H1 (cell line): ENCODE data around the gene ATP8B3. TPM values are rescaled to one million over a fixed set of nuclear protein-coding genes. Genes with fewer than 3 reads are reported as not detected.

Experiments
- CTCF ChIA-PET: fragments of 300-600 bp; sonication (Branson Sonifier 250); formaldehyde crosslinking; loops from one replicate; lab custom pipeline; 2021; ENCODE audit not compliant: partially characterized antibody; lab: Charles Lee
- POLR2A ChIA-PET: fragments of 300-600 bp; sonication (Branson Sonifier 250); formaldehyde crosslinking; loops from one replicate; lab custom pipeline; 2021; ENCODE audit warnings: inconsistent platforms; ENCODE audit not compliant: partially characterized antibody; lab: Charles Lee
- DNase-seq, 2 experiments: peaks; one replicate each; pipeline versions ENCODE4 v3.0.0 to v3.0.0-alpha.2; 2010 to 2022; ENCODE audit warnings: low spot score in 2 of 2, low read depth in 1 of 2, mixed read lengths in 1 of 2
- FAIRE-seq: peaks from 2 replicates; lab custom pipeline; 2011; peaks lifted over from hg19 to GRCh38; lab: Jason Lieb, UNC
- H2AFZ ChIP-seq: 2 replicates; pipeline ENCODE4 v1.8.1; 2012; ENCODE audit warnings: low read length, inconsistent platforms
- H2AK5ac ChIP-seq: 2 replicates; pipeline ENCODE4 v1.6.1; 2013; ENCODE audit warnings: low read depth, low read length
- H2BK120ac ChIP-seq: replicated peaks from 2 replicates; pipeline ENCODE3; 2013; ENCODE audit warnings: low read depth, low read length, inconsistent platforms
- H2BK12ac ChIP-seq: 2 replicates; pipeline ENCODE4 v1.6.1; 2013; ENCODE audit warnings: low read depth, low read length
- H2BK15ac ChIP-seq: 2 replicates; pipeline ENCODE4 v1.6.1; 2013; ENCODE audit warnings: low read length
- H2BK20ac ChIP-seq: 2 replicates; pipeline ENCODE4 v1.6.1; 2013; ENCODE audit warnings: low read length
- H2BK5ac ChIP-seq: 2 replicates; pipeline ENCODE4 v1.6.1; 2013; ENCODE audit warnings: low read depth, low read length
- H3K14ac ChIP-seq: 2 replicates; pipeline ENCODE4 v1.6.1; 2013; ENCODE audit warnings: inconsistent platforms; ENCODE audit not compliant: insufficient read length
- H3K18ac ChIP-seq: 2 replicates; pipeline ENCODE4 v1.6.1; 2013; ENCODE audit warnings: low read length; ENCODE audit errors: extremely low read depth
- H3K23ac ChIP-seq: 2 replicates; pipeline ENCODE4 v1.6.1; 2013; ENCODE audit warnings: inconsistent platforms; ENCODE audit not compliant: insufficient read length
- H3K23me2 ChIP-seq: 2 replicates; pipeline ENCODE4 v1.6.1; 2013; ENCODE audit warnings: low read depth, low read length
- H3K27ac ChIP-seq: 2 replicates; pipeline ENCODE4 v1.6.1; 2011; ENCODE audit warnings: low read depth, low read length, inconsistent platforms
- H3K27me3 ChIP-seq, 4 experiments: replicated peaks in 1 of 4; 1 replicate in 1 of 4; 2 replicates in 3 of 4; pipeline versions ENCODE4 v1.6.1 to v1.8.1; 2011 to 2013; ENCODE audit warnings: low read length in 3 of 4, mild to moderate bottlenecking in 3 of 4, inconsistent platforms in 2 of 4, mixed read lengths in 2 of 4, moderate library complexity in 1 of 4; ENCODE audit not compliant: control insufficient read depth in 3 of 4, insufficient read depth in 3 of 4; ENCODE audit errors: extremely low read depth in 1 of 4
- H3K36me3 ChIP-seq, 4 experiments: 2 replicates each; pipeline versions ENCODE4 v1.6.1 to v1.8.1; 2011 to 2013; ENCODE audit warnings: mild to moderate bottlenecking in 4 of 4, low read length in 3 of 4, moderate library complexity in 2 of 4, control low read depth in 1 of 4, inconsistent platforms in 1 of 4; ENCODE audit not compliant: insufficient read depth in 4 of 4, control insufficient read depth in 2 of 4
- H3K4ac ChIP-seq: replicated peaks from 2 replicates; pipeline ENCODE3; 2013; ENCODE audit warnings: low read length, low read depth, mixed read lengths, inconsistent platforms; ENCODE audit not compliant: insufficient read length
- H3K4me1 ChIP-seq, 4 experiments: replicated peaks in 1 of 4; 1 replicate in 1 of 4; 2 replicates in 3 of 4; pipeline versions ENCODE4 v1.6.1 to v1.8.1; 2011 to 2013; ENCODE audit warnings: low read length in 3 of 4, inconsistent platforms in 2 of 4, mixed read lengths in 1 of 4; ENCODE audit not compliant: insufficient read depth in 4 of 4, control insufficient read depth in 3 of 4
- H3K4me2 ChIP-seq, 2 experiments: 2 replicates each; pipeline versions ENCODE4 v1.6.1 to v1.8.1; 2011 to 2013; ENCODE audit warnings: low read depth in 2 of 2, low read length in 2 of 2, control low read depth in 1 of 2, inconsistent platforms in 1 of 2, mild to moderate bottlenecking in 1 of 2; ENCODE audit not compliant: insufficient read depth in 1 of 2
- H3K4me3 ChIP-seq, 4 experiments: fragments of 200-600, 300-600 bp in 1 of 4; sonication (generic), shearing (Covaris generic), sonication (Bioruptor Twin) in 1 of 4; 2 replicates each; pipeline versions ENCODE4 v1.5.1 to v1.8.1; 2011 to 2016; ENCODE audit warnings: low read length in 4 of 4, low read depth in 3 of 4, control low read depth in 2 of 4, inconsistent platforms in 2 of 4, mild to moderate bottlenecking in 2 of 4, mixed read lengths in 1 of 4, moderate library complexity in 1 of 4; ENCODE audit not compliant: insufficient read depth in 2 of 4; ENCODE audit errors: extremely low read depth in 1 of 4
- H3K56ac ChIP-seq: replicated peaks from 2 replicates; pipeline ENCODE3; 2013; ENCODE audit warnings: low read depth, mild to moderate bottlenecking, mixed read lengths, low read length, inconsistent platforms; ENCODE audit not compliant: insufficient read length
- H3K79me1 ChIP-seq: 2 replicates; pipeline ENCODE4 v1.6.1; 2013; ENCODE audit warnings: low read depth, low read length, control low read depth
- H3K79me2 ChIP-seq, 2 experiments: 2 replicates each; pipeline versions ENCODE4 v1.6.1 to v1.8.1; 2012 to 2013; ENCODE audit warnings: low read length in 2 of 2, mild to moderate bottlenecking in 2 of 2, inconsistent platforms in 1 of 2; ENCODE audit not compliant: insufficient read depth in 2 of 2, control insufficient read depth in 1 of 2
- H3K9ac ChIP-seq, 4 experiments: replicated peaks in 1 of 4; 1 replicate in 1 of 4; 2 replicates in 3 of 4; pipeline versions ENCODE4 v1.6.1 to v1.8.1; 2011 to 2013; ENCODE audit warnings: low read depth in 3 of 4, low read length in 3 of 4, control low read depth in 2 of 4, mild to moderate bottlenecking in 2 of 4, moderate library complexity in 2 of 4, inconsistent platforms in 1 of 4; ENCODE audit errors: extremely low read depth in 1 of 4
- H3K9me3 ChIP-seq, 2 experiments: 2 replicates each; pipeline versions ENCODE4 v1.6.1 to v1.8.1; 2012 to 2013; ENCODE audit warnings: mild to moderate bottlenecking in 2 of 2, moderate library complexity in 2 of 2, control low read depth in 1 of 2, inconsistent platforms in 1 of 2, low read depth in 1 of 2, low read length in 1 of 2, mixed read lengths in 1 of 2; ENCODE audit not compliant: insufficient read depth in 2 of 2
- H4K20me1 ChIP-seq, 2 experiments: replicated peaks in 1 of 2; 2 replicates each; pipeline versions ENCODE3 to v1.8.1; 2011 to 2013; ENCODE audit warnings: inconsistent platforms in 2 of 2, low read length in 2 of 2, mild to moderate bottlenecking in 1 of 2; ENCODE audit not compliant: insufficient read depth in 2 of 2, control insufficient read depth in 1 of 2
- H4K5ac ChIP-seq: 2 replicates; pipeline ENCODE4 v1.6.1; 2013; ENCODE audit warnings: low read length, low read depth, mixed read lengths, inconsistent platforms; ENCODE audit not compliant: insufficient read length
- H4K8ac ChIP-seq: 2 replicates; pipeline ENCODE4 v1.8.0; 2013; ENCODE audit warnings: mild to moderate bottlenecking, moderate library complexity, low read length, inconsistent platforms; ENCODE audit not compliant: insufficient read depth; ENCODE audit errors: extremely low read depth
- H4K91ac ChIP-seq: replicated peaks from 2 replicates; pipeline ENCODE3; 2013; ENCODE audit warnings: low read length, mixed read lengths, inconsistent platforms; ENCODE audit not compliant: insufficient read length
- CBX5 ChIP-seq: fragments of 300-800, 300-1000 bp; sonication (generic); IDR thresholded peaks from 2 replicates; pipeline ENCODE4 v1.7.1; 2016; ENCODE audit warnings: antibody characterized with exemption, low read length, low read depth
- EP300 ChIP-seq, 2 experiments: IDR thresholded peaks; 1 replicate in 1 of 2; 2 replicates in 1 of 2; pipeline ENCODE4 v1.6.1; 2011 to 2012; ENCODE audit warnings: low read depth in 2 of 2, low read length in 2 of 2, mild to moderate bottlenecking in 2 of 2, borderline replicate concordance in 1 of 2, inconsistent platforms in 1 of 2, moderate library complexity in 1 of 2
- NRF1 ChIP-seq: IDR thresholded peaks from 2 replicates; pipeline ENCODE4 v1.6.1; 2011; ENCODE audit warnings: mild to moderate bottlenecking, low read depth, low read length, improper control_type of control experiment
- POLR2A ChIP-seq, 2 experiments: IDR thresholded peaks; 1 replicate in 1 of 2; 2 replicates in 1 of 2; pipeline ENCODE4 v1.6.1; 2011; ENCODE audit warnings: low read depth in 2 of 2, low read length in 2 of 2, mild to moderate bottlenecking in 2 of 2; ENCODE audit errors: control extremely low read depth in 1 of 2
- SP2 ChIP-seq: IDR thresholded peaks from 2 replicates; pipeline ENCODE4 v1.6.1; 2012; ENCODE audit warnings: mild to moderate bottlenecking, low read length, inconsistent platforms
- TBP ChIP-seq: IDR thresholded peaks from 2 replicates; pipeline ENCODE4 v1.6.1; 2011; ENCODE audit warnings: low read depth, low read length, improper control_type of control experiment
- WGBS, 2 experiments: shearing (Covaris generic) in 1 of 2; methylation state at CpG; one replicate each; pipeline versions ENCODE4 v1.1.6 to v1.1.7; 2013 to 2015; ENCODE audit warnings: low lambda C conversion rate in 2 of 2, mixed read lengths in 2 of 2, inconsistent platforms in 1 of 2, low coverage in 1 of 2, missing lambda C conversion rate in 1 of 2; ENCODE audit not compliant: insufficient replicate concordance in 2 of 2, insufficient coverage in 1 of 2, insufficient read length in 1 of 2; ENCODE audit errors: extremely low coverage in 1 of 2, missing lambda C conversion rate in 1 of 2; 5-methylcytosine and 5-hydroxymethylcytosine counted together
- polyA plus RNA-seq, 7 experiments: library from polyadenylated mRNA; depleted of rRNA in 3 of 7; stranded (reverse) in 5 of 7; unstranded in 2 of 7; fragments of >200 nt in 5 of 7; fragments of 200-250 nt in 2 of 7; gene quantifications; 1 replicate in 5 of 7; 2 replicates in 1 of 7; 4 replicates in 1 of 7; pipeline versions ENCODE4 v1.2.1 to v1.2.3, GENCODE V29; 2011 to 2013; ENCODE audit warnings: missing spikeins in 2 of 7, mixed read lengths in 2 of 7
- total RNA-seq: library from RNA; stranded (reverse); fragmentation: NEBNext Ultra II Directional; extraction: Animal tissue kit (Norgen Biotek cat#: 25700); gene quantifications from 2 replicates; pipeline ENCODE4 v1.2.1, GENCODE V29; 2021

The ATP8B3 gene
- total and polyA plus RNA-seq, 2 of the 8 experiments (the other 6 are each of a cell fraction or from before 2014, with no cell fraction given), result 4.1 to 9.3 TPM

DNA sequence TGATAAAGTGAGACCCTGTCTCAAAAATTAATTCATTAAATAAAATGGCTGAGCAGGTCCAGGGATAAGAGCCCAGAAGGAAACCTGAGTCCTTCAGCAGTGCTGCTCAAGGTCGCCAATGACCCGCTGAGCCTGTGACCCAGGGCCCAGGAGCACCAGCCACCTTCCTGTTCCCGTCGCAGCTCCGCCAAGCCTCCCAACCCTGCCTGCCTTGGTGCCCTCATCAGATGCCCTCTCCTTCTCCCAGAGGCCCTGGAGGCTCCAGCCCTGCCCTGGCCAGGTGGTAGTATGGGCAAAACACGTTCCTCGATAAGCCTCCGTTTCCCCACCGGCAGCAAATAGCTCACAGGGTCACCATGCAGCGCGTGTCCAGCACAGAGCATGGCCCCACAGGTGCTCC, 33.6 kb upstream of the ATP8B3 start:
- H2BK5ac ChIP-seq, result no peak overlapping the region
- H3K56ac ChIP-seq, result no peak overlapping the region
- H3K4ac ChIP-seq, result no peak overlapping the region
- CTCF ChIA-PET, result interaction anchor here (1.0 to 14.9 kb wide), 4 partner anchors 8 to 77 kb away, joined by 3 to 228 read pairs (median 20); no protein-coding TSS in a partner anchor
- peaks cover 28% of the 10 kb centered on the region for H3K79me1 ChIP-seq
- no peaks in the 10 kb centered on the region for H3K36me3 ChIP-seq
- H4K5ac ChIP-seq, result no peak overlapping the region
- no peak overlapping the region for H2BK120ac ChIP-seq
- H3K9ac ChIP-seq, result no peak overlapping the region
- H3K4me1 ChIP-seq, result peaks cover 0 to 10% (median 7%) of the 10 kb centered on the region in 4 experiments; a peak in 6 of 7 replicates
- TF ChIP-seq SP2 (no peak), TBP (no peak), NRF1 (no peak), EP300 (IDR thresholded peaks at IDR 0.05; ENCODE audit: borderline replicate concordance in 1 of 2, low read depth in 2 of 2, low read length in 2 of 2) (no peak), POLR2A (IDR thresholded peaks at IDR 0.05; ENCODE audit: control extremely low read depth in 1 of 2, low read depth in 2 of 2, low read length in 2 of 2) (no peak), CBX5 (no peak)
- peaks cover 23 to 34% of the 10 kb centered on the region in 2 experiments for H4K20me1 ChIP-seq
- H2BK20ac ChIP-seq, result no peak overlapping the region
- H3K9me3 ChIP-seq, result no peaks in the 10 kb centered on the region
- no peak overlapping the region for H2BK15ac ChIP-seq
- H3K4me2 ChIP-seq, result no peak overlapping the region; a peak in 1 of 4 replicates
- H2BK12ac ChIP-seq, result no peak overlapping the region
- no peak overlapping the region for H2AK5ac ChIP-seq
- no peak overlapping the region for H3K18ac ChIP-seq
- H3K14ac ChIP-seq, result no peak overlapping the region
- FAIRE-seq (no peak), DNase-seq (no peak)
- 90% methylated on average over 11 of the region's 11 CpGs; no CpG with 5 or more reads in 1 of the 2 experiments for WGBS, 2 experiments
- no peak overlapping the region for H3K27ac ChIP-seq
- H4K91ac ChIP-seq, result no peak overlapping the region
- peaks cover 23 to 73% of the 10 kb centered on the region in 2 experiments for H3K79me2 ChIP-seq
- no peak overlapping the region for H3K23ac ChIP-seq
- POLR2A ChIA-PET, result interaction anchor here (0.6 to 1.6 kb wide), 4 partner anchors 11 to 243 kb away, joined by 3 to 5 read pairs (median 3); no protein-coding TSS in a partner anchor
- peaks cover 3% of the 10 kb centered on the region; the same call in 1 of the 2 replicates for H3K23me2 ChIP-seq
- H3K27me3 ChIP-seq, result no peaks in the 10 kb centered on the region
- no peak overlapping the region for H3K4me3 ChIP-seq
- no peak overlapping the region for H2AFZ ChIP-seq
- peak overlapping the region; percentile 74 for H4K8ac ChIP-seq
